Mesenchymal stem cell (in vitro differentiated cells and primary cell): ENCODE measurements around the gene NUSAP1.

Experiments
- DNase-seq: peaks from one replicate; pipeline ENCODE4 v3.0.0-alpha.2; 2013
- H2AFZ ChIP-seq: one replicate; pipeline ENCODE4 v1.6.1; 2013; ENCODE audit warnings: low read depth, mild to moderate bottlenecking, control low read depth, inconsistent platforms, low read length, moderate library complexity
- H2AK5ac ChIP-seq: 2 replicates; pipeline ENCODE4 v1.6.1; 2013; ENCODE audit warnings: low read length, moderate library complexity, mild to moderate bottlenecking, inconsistent platforms; ENCODE audit not compliant: severe bottlenecking
- H2BK120ac ChIP-seq: one replicate; pipeline ENCODE4 v1.6.1; 2013; ENCODE audit warnings: low read depth, mild to moderate bottlenecking, inconsistent platforms, low read length, moderate library complexity
- H2BK12ac ChIP-seq, 2 experiments: one replicate each; pipeline ENCODE4 v1.6.1; 2013; ENCODE audit warnings: inconsistent platforms in 2 of 2, low read length in 2 of 2, mild to moderate bottlenecking in 2 of 2, moderate library complexity in 2 of 2, control low read depth in 1 of 2
- H2BK15ac ChIP-seq: one replicate; pipeline ENCODE4 v1.6.1; 2013; ENCODE audit warnings: mild to moderate bottlenecking, low read depth, inconsistent platforms; ENCODE audit not compliant: poor library complexity, severe bottlenecking
- H2BK5ac ChIP-seq: 2 replicates; pipeline ENCODE4 v1.6.1; 2013; ENCODE audit warnings: low read depth, mild to moderate bottlenecking, low read length, control low read depth, inconsistent platforms; ENCODE audit not compliant: poor library complexity, severe bottlenecking
- H3K14ac ChIP-seq, 2 experiments: one replicate each; pipeline ENCODE4 v1.6.1; 2013; ENCODE audit warnings: inconsistent platforms in 2 of 2, low read length in 2 of 2, control low read depth in 1 of 2, mild to moderate bottlenecking in 1 of 2, moderate library complexity in 1 of 2
- H3K18ac ChIP-seq, 2 experiments: one replicate each; pipeline ENCODE4 v1.6.1; 2013; ENCODE audit warnings: inconsistent platforms in 2 of 2, low read length in 2 of 2, control low read depth in 1 of 2, low read depth in 1 of 2, mild to moderate bottlenecking in 1 of 2
- H3K23ac ChIP-seq, 2 experiments: one replicate each; pipeline ENCODE4 v1.6.1; 2013; ENCODE audit warnings: inconsistent platforms in 2 of 2, low read length in 2 of 2, mild to moderate bottlenecking in 2 of 2, moderate library complexity in 2 of 2, control low read depth in 1 of 2
- H3K27ac ChIP-seq: 2 replicates; pipeline ENCODE4 v1.5.1; 2013; ENCODE audit warnings: mild to moderate bottlenecking, moderate library complexity, low read length, control low read depth, inconsistent platforms; ENCODE audit not compliant: poor library complexity, severe bottlenecking
- H3K27me3 ChIP-seq, 2 experiments: 2 replicates each; pipeline versions ENCODE4 v1.6.1 to v1.7.0; 2013; ENCODE audit warnings: low read length in 2 of 2, mild to moderate bottlenecking in 2 of 2, moderate library complexity in 2 of 2, control low read depth in 1 of 2, inconsistent platforms in 1 of 2; ENCODE audit not compliant: control insufficient read depth in 1 of 2, insufficient read depth in 1 of 2
- H3K36me3 ChIP-seq, 2 experiments: 2 replicates each; pipeline versions ENCODE4 v1.6.1 to v1.7.0; 2013; ENCODE audit warnings: low read length in 2 of 2, control low read depth in 1 of 2, inconsistent platforms in 1 of 2, low read depth in 1 of 2, mild to moderate bottlenecking in 1 of 2; ENCODE audit not compliant: insufficient read depth in 2 of 2, control insufficient read depth in 1 of 2
- H3K4ac ChIP-seq, 2 experiments: one replicate each; pipeline ENCODE4 v1.6.1; 2013; ENCODE audit warnings: inconsistent platforms in 2 of 2, low read length in 2 of 2, mild to moderate bottlenecking in 2 of 2, moderate library complexity in 2 of 2, control low read depth in 1 of 2, low read depth in 1 of 2
- H3K4me1 ChIP-seq: 2 replicates; pipeline ENCODE4 v1.6.1; 2013; ENCODE audit warnings: low read depth, low read length, control low read depth; ENCODE audit not compliant: control insufficient read depth, insufficient read depth
- H3K4me2 ChIP-seq: 2 replicates; pipeline ENCODE4 v1.6.1; 2013; ENCODE audit warnings: low read length, mild to moderate bottlenecking, inconsistent platforms; ENCODE audit not compliant: poor library complexity, severe bottlenecking
- H3K4me3 ChIP-seq, 2 experiments: 2 replicates each; pipeline versions ENCODE4 v1.5.1 to v1.7.0; 2013; ENCODE audit warnings: low read length in 2 of 2, mild to moderate bottlenecking in 2 of 2, control low read depth in 1 of 2, low read depth in 1 of 2; ENCODE audit not compliant: insufficient read depth in 1 of 2
- H3K79me1 ChIP-seq: replicated peaks from 2 replicates; pipeline ENCODE4 v1.6.1; 2013; ENCODE audit warnings: mild to moderate bottlenecking, control low read depth, low read length, inconsistent platforms; ENCODE audit not compliant: poor library complexity, severe bottlenecking
- H3K9ac ChIP-seq: 2 replicates; pipeline ENCODE4 v1.7.0; 2013; ENCODE audit warnings: mild to moderate bottlenecking, low read length, moderate library complexity
- H3K9me3 ChIP-seq: 2 replicates; pipeline ENCODE4 v1.7.0; 2013; ENCODE audit warnings: mild to moderate bottlenecking, low read length; ENCODE audit not compliant: control insufficient read depth
- H4K8ac ChIP-seq: one replicate; pipeline ENCODE4 v1.6.1; 2013; ENCODE audit warnings: inconsistent platforms, mild to moderate bottlenecking, low read length, moderate library complexity
- H4K91ac ChIP-seq: one replicate; pipeline ENCODE4 v1.6.1; 2013; ENCODE audit warnings: mild to moderate bottlenecking, low read length, inconsistent platforms
- whole genome bisulfite sequencing: methylation state at CpG from one replicate; pipeline ENCODE4 v1.1.7; 2013; ENCODE audit warnings: mixed read lengths; 5-methylcytosine and 5-hydroxymethylcytosine counted together

Gene NUSAP1

GRCh38 chr15:41301587-41301986 is 31.1 kb upstream of the NUSAP1 start:
- no peak overlapping the region for H2AK5ac ChIP-seq
- no peak overlapping the region for H3K14ac ChIP-seq
- H4K91ac ChIP-seq = no peak overlapping the region
- H2BK15ac ChIP-seq = no peak overlapping the region
- H3K36me3 ChIP-seq = peaks cover 16 to 61% of the 10 kb centered on the region in 2 experiments
- no peaks in the 10 kb centered on the region for H3K9me3 ChIP-seq
- H3K23ac ChIP-seq = no peak overlapping the region
- H3K27ac ChIP-seq = no peak overlapping the region
- no peak overlapping the region for H3K4ac ChIP-seq
- no peak overlapping the region for H3K4me3 ChIP-seq
- H2BK120ac ChIP-seq = no peak overlapping the region
- peaks cover 7% of the 10 kb centered on the region for H3K79me1 ChIP-seq
- no peaks in the 10 kb centered on the region for H3K4me1 ChIP-seq
- no peak overlapping the region for H3K18ac ChIP-seq
- H2BK5ac ChIP-seq = no peak overlapping the region
- WGBS = 100% methylated on average over 1 of the region's 1 CpG
- no peaks in the 10 kb centered on the region for H3K27me3 ChIP-seq
- H2AFZ ChIP-seq = no peak overlapping the region
- no peak overlapping the region for H3K4me2 ChIP-seq
- no peak overlapping the region for H4K8ac ChIP-seq
- no peak for DNase-seq
- no peak overlapping the region for H2BK12ac ChIP-seq
- H3K9ac ChIP-seq = no peak overlapping the region

GRCh38 chr15:41304149-41304770 is 28.4 kb upstream of the NUSAP1 start:
- no peak overlapping the region for H3K4me2 ChIP-seq
- H3K36me3 ChIP-seq = peaks cover 2 to 46% of the 10 kb centered on the region in 2 experiments
- no peak overlapping the region for H3K27ac ChIP-seq
- no peak overlapping the region for H3K9ac ChIP-seq
- peaks cover 3% of the 10 kb centered on the region for H3K79me1 ChIP-seq
- no peak overlapping the region for H3K4me3 ChIP-seq
- H3K18ac ChIP-seq = no peak overlapping the region
- DNase-seq = no peak
- no peak overlapping the region for H2AFZ ChIP-seq
- no peaks in the 10 kb centered on the region for H3K4me1 ChIP-seq
- no peak overlapping the region for H4K8ac ChIP-seq
- H3K4ac ChIP-seq = no peak overlapping the region
- no peak overlapping the region for H3K23ac ChIP-seq
- no peak overlapping the region for H2AK5ac ChIP-seq
- H2BK5ac ChIP-seq = no peak overlapping the region
- WGBS = 96% methylated on average over 3 of the region's 3 CpGs
- no peak overlapping the region for H3K14ac ChIP-seq
- no peak overlapping the region for H2BK120ac ChIP-seq
- no peaks in the 10 kb centered on the region for H3K27me3 ChIP-seq
- H2BK12ac ChIP-seq = no peak overlapping the region
- no peak overlapping the region for H2BK15ac ChIP-seq
- H3K9me3 ChIP-seq = no peaks in the 10 kb centered on the region
- no peak overlapping the region for H4K91ac ChIP-seq

- no peak overlapping the region for H3K4me2 ChIP-seq
- no peak overlapping the region for H4K91ac ChIP-seq
- H2BK12ac ChIP-seq = no peak overlapping the region
- no peak overlapping the region for H2BK5ac ChIP-seq
- H2AFZ ChIP-seq = no peak overlapping the region
- no peak overlapping the region for H2BK15ac ChIP-seq
- H3K4me3 ChIP-seq = no peak overlapping the region
- H3K23ac ChIP-seq = no peak overlapping the region
- H3K9me3 ChIP-seq = no peaks in the 10 kb centered on the region
- H2AK5ac ChIP-seq = no peak overlapping the region
- H2BK120ac ChIP-seq = no peak overlapping the region
- no peaks in the 10 kb centered on the region for H3K4me1 ChIP-seq
- H3K14ac ChIP-seq = no peak overlapping the region
- WGBS = 89% methylated on average over 5 of the region's 5 CpGs
- peaks cover 3% of the 10 kb centered on the region for H3K79me1 ChIP-seq
- no peak overlapping the region for H3K4ac ChIP-seq
- H4K8ac ChIP-seq = no peak overlapping the region
- no peak for DNase-seq
- H3K9ac ChIP-seq = no peak overlapping the region
- H3K36me3 ChIP-seq = peaks cover 2 to 41% of the 10 kb centered on the region in 2 experiments
- no peak overlapping the region for H3K18ac ChIP-seq
- no peaks in the 10 kb centered on the region for H3K27me3 ChIP-seq
- H3K27ac ChIP-seq = no peak overlapping the region
These were observed 25.0 kb upstream of the NUSAP1 start for GRCh38 chr15:41307679-41308078.

GRCh38 chr15:41309226-41309905 is 23.3 kb upstream of the NUSAP1 start:
- H2AFZ ChIP-seq = no peak overlapping the region
- no peak overlapping the region for H3K9ac ChIP-seq
- H2AK5ac ChIP-seq = no peak overlapping the region
- DNase-seq = no peak
- H3K79me1 ChIP-seq = peaks cover 3% of the 10 kb centered on the region
- no peaks in the 10 kb centered on the region for H3K4me1 ChIP-seq
- H3K36me3 ChIP-seq = peaks cover 2 to 35% of the 10 kb centered on the region in 2 experiments
- H3K4me3 ChIP-seq = no peak overlapping the region
- H2BK12ac ChIP-seq = no peak overlapping the region
- no peak overlapping the region for H4K8ac ChIP-seq
- no peak overlapping the region for H2BK120ac ChIP-seq
- H3K27ac ChIP-seq = no peak overlapping the region
- no peak overlapping the region for H4K91ac ChIP-seq
- H3K4ac ChIP-seq = no peak overlapping the region
- H3K23ac ChIP-seq = no peak overlapping the region
- no peak overlapping the region for H2BK15ac ChIP-seq
- no peak overlapping the region for H3K14ac ChIP-seq
- no peak overlapping the region for H3K18ac ChIP-seq
- no peaks in the 10 kb centered on the region for H3K27me3 ChIP-seq
- 100% methylated on average over 1 of the region's 2 CpGs for WGBS
- H3K9me3 ChIP-seq = no peaks in the 10 kb centered on the region
- H2BK5ac ChIP-seq = no peak overlapping the region
- no peak overlapping the region for H3K4me2 ChIP-seq
